Measurements from ENCODE around the gene PER3.

DNA sequence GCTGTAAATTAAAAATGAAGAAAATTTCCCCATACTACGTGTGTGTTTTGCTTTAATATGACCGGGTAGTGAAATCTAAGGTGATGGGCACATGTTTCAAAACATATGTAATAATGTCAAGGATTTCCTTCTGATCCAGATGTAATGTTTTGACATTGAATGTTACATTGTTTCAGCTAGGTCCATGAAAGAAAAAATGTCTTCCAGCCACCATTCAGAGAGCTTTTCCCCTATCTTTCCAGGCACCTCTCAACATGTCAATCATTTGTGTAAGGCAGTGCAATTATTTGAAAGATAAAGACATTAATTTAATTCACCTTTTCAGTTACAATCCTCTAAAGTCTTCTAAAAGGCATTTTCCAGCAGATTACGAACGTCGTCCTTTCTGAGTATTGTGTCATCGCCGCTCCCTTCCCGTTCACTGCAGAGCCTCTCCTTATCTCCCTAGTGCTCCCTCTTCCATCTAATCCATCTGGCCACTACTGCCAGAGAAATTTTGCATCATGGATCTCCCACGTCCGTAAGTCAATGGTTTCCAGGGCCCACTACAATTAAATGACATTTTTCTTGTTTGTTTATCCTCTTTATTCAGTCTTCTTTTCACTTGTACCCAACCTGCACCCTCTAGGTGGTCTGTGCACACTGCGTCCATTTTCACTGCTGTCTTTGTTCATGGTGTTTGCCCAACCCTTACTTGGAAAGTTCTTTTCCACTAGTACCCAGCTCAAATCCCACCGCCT lies 14.2 kb upstream of the PER3 start:
- TF ChIP-seq EZH2 (IDR thresholded peaks at IDR 0.05; ENCODE audit: low read length, missing control alignments) = no peak
- TF ChIP-seq, protein P1, sequence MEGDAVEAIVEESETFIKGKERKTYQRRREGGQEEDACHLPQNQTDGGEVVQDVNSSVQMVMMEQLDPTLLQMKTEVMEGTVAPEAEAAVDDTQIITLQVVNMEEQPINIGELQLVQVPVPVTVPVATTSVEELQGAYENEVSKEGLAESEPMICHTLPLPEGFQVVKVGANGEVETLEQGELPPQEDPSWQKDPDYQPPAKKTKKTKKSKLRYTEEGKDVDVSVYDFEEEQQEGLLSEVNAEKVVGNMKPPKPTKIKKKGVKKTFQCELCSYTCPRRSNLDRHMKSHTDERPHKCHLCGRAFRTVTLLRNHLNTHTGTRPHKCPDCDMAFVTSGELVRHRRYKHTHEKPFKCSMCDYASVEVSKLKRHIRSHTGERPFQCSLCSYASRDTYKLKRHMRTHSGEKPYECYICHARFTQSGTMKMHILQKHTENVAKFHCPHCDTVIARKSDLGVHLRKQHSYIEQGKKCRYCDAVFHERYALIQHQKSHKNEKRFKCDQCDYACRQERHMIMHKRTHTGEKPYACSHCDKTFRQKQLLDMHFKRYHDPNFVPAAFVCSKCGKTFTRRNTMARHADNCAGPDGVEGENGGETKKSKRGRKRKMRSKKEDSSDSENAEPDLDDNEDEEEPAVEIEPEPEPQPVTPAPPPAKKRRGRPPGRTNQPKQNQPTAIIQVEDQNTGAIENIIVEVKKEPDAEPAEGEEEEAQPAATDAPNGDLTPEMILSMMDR (conservative IDR thresholded peaks at IDR 0.05 in 1 of 2, IDR thresholded peaks at IDR 0.05 in 1 of 2; ENCODE audit: low read depth in 1 of 2, low read length in 2 of 2) = no peak

All from fibroblast of lung (primary cell).